Left kidney (tissue), 2 donors: ENCODE results near the gene FKRP. TPM values are rescaled to one million over a fixed set of nuclear protein-coding genes. Genes with fewer than 3 reads are reported as not detected.
"Not testable (repeated sequence)": the region's sequence is repeated elsewhere in the genome, so short reads cannot be mapped to it uniquely, and the experiment has no call there.

ENCODE experiments used
- DNase-seq: peaks from one replicate; pipeline ENCODE4 v3.0.0-alpha.2; 2013
- polyA plus RNA-seq: library from polyadenylated mRNA; unstranded; fragments of 120-200 nt; gene quantifications from one replicate; pipeline ENCODE4 v1.2.1, GENCODE V29; 2013; ENCODE audit not compliant: insufficient read length

FKRP gene
- polyA plus RNA-seq, 1 donor: 23.0 TPM

- no peak for DNase-seq
Observed at GRCh38 chr19:46759206-46759605, 13.3 kb downstream of the FKRP start.

GRCh38 chr19:46759817-46760333 is 14.0 kb downstream of the FKRP start:
- DNase-seq: no peak

- DNase-seq: no peak
Observed at GRCh38 chr19:46760363-46760762, 14.5 kb downstream of the FKRP start.

- DNase-seq: not testable (repeated sequence)
Observed at GRCh38 chr19:46760897-46761296, 15.0 kb downstream of the FKRP start.

GRCh38 chr19:46761418-46761831 is 15.6 kb downstream of the FKRP start:
- DNase-seq: no peak

- no peak for DNase-seq
Observed at GRCh38 chr19:46762245-46762890, 16.5 kb downstream of the FKRP start.

GRCh38 chr19:46764817-46765291 is 19.0 kb downstream of the FKRP start:
- DNase-seq: no peak

GRCh38 chr19:46766569-46767317 is 20.9 kb downstream of the FKRP start:
- DNase-seq: no peak

- DNase-seq: not testable (repeated sequence)
Observed at GRCh38 chr19:46768746-46769145, 22.9 kb downstream of the FKRP start.

- DNase-seq: no peak
Observed at GRCh38 chr19:46772170-46773017, 26.5 kb downstream of the FKRP start.

- DNase-seq: no peak
Observed at GRCh38 chr19:46773018-46773399, 27.2 kb downstream of the FKRP start.

- no peak for DNase-seq
Observed at GRCh38 chr19:46775642-46776258, 29.9 kb downstream of the FKRP start.

GRCh38 chr19:46776927-46777911 is 31.4 kb downstream of the FKRP start:
- DNase-seq: no peak

- not testable (repeated sequence) for DNase-seq
Observed at GRCh38 chr19:46777956-46778645, 32.2 kb downstream of the FKRP start.

- no peak for DNase-seq
Observed at GRCh38 chr19:46782355-46783019, 36.6 kb downstream of the FKRP start.

- peak; percentile 59 for DNase-seq
Observed at GRCh38 chr19:46783670-46784069, 37.8 kb downstream of the FKRP start.

- DNase-seq: peak; percentile 51
Observed at GRCh38 chr19:46784262-46785053, 38.6 kb downstream of the FKRP start.
